Measurements from ENCODE around the gene TSN.
"Not testable (repeated sequence)": the region's sequence is repeated elsewhere in the genome, so short reads cannot be mapped to it uniquely, and the experiment has no call there.

Gene TSN

GRCh38 chr2:121803503-121803902 lies 48.1 kb downstream of the TSN start:
- DNase-seq: no peak

- no peak for DNase-seq
These were observed 48.9 kb downstream of the TSN start for GRCh38 chr2:121804340-121804739.

GRCh38 chr2:121804997-121805765 lies 49.7 kb downstream of the TSN start:
- no peak for DNase-seq

- no peak for DNase-seq
These were observed 50.3 kb downstream of the TSN start for GRCh38 chr2:121805766-121806143.

- DNase-seq: not testable (repeated sequence)
These were observed 52.3 kb downstream of the TSN start for GRCh38 chr2:121807771-121808170.

- no peak for DNase-seq
These were observed 54.2 kb downstream of the TSN start for GRCh38 chr2:121809607-121810006.

- DNase-seq: no peak
These were observed 55.8 kb downstream of the TSN start for GRCh38 chr2:121810959-121811853.

- DNase-seq: not testable (repeated sequence)
These were observed 57.6 kb downstream of the TSN start for GRCh38 chr2:121813083-121813482.

GRCh38 chr2:121815216-121815615 lies 59.8 kb downstream of the TSN start:
- DNase-seq: no peak

GRCh38 chr2:121816797-121817196 lies 61.3 kb downstream of the TSN start:
- DNase-seq: no peak

- not testable (repeated sequence) for DNase-seq
These were observed 61.9 kb downstream of the TSN start for GRCh38 chr2:121817304-121817703.

Measured in activated CD4-positive, alpha-beta T cell treated with anti-CD3 and anti-CD28 coated beads, Interleukin-2, amount 50 U/mL, for 4 hours (primary cell).